Endodermal cell (in vitro differentiated cells): Measurements from ENCODE around the gene LAMC1. TPM values are rescaled to one million over a fixed set of nuclear protein-coding genes. Genes with fewer than 3 reads are reported as not detected.
A peak's percentile ranks its signal among the peaks of the same experiment; 100 is the strongest.

Experiments used
- DNase-seq: peaks from one replicate; pipeline ENCODE4 v3.0.0-alpha.2; 2017
- H3K27ac ChIP-seq: 2 replicates; pipeline ENCODE4 v1.5.1; 2013; ENCODE audit warnings: mild to moderate bottlenecking, low read depth, low read length, moderate library complexity
- H3K27me3 ChIP-seq: 2 replicates; pipeline ENCODE4 v1.6.1; 2013; ENCODE audit warnings: mild to moderate bottlenecking, low read length, moderate library complexity; ENCODE audit not compliant: insufficient read depth, control insufficient read depth, poor library complexity, severe bottlenecking
- H3K36me3 ChIP-seq: 2 replicates; pipeline ENCODE4 v1.7.0; 2013; ENCODE audit warnings: mild to moderate bottlenecking, low read length, moderate library complexity; ENCODE audit not compliant: control insufficient read depth, insufficient read depth
- H3K4me1 ChIP-seq: one replicate; pipeline ENCODE4 v1.7.0; 2013; ENCODE audit warnings: low read length; ENCODE audit not compliant: control insufficient read depth, insufficient read depth
- H3K4me3 ChIP-seq: 2 replicates; pipeline ENCODE4 v1.5.1; 2013; ENCODE audit warnings: mild to moderate bottlenecking, low read length, moderate library complexity
- H3K9ac ChIP-seq: 2 replicates; pipeline ENCODE4 v1.6.1; 2013; ENCODE audit warnings: mild to moderate bottlenecking, low read length, moderate library complexity; ENCODE audit not compliant: poor library complexity, severe bottlenecking; ENCODE audit errors: extremely low read depth
- H3K9me3 ChIP-seq: 2 replicates; pipeline ENCODE4 v1.6.1; 2013; ENCODE audit warnings: mild to moderate bottlenecking, low read length, moderate library complexity; ENCODE audit not compliant: control insufficient read depth
- H3K27ac Mint-ChIP-seq: 2 replicates; pipeline ENCODE4 v1.8.0; 2020; ENCODE audit warnings: mixed read lengths
- H3K27me3 Mint-ChIP-seq: 2 replicates; pipeline ENCODE4 v1.8.0; 2021; ENCODE audit warnings: mild to moderate bottlenecking, mixed read lengths; ENCODE audit not compliant: insufficient read depth
- H3K36me3 Mint-ChIP-seq: 2 replicates; pipeline ENCODE4 v1.8.0; 2020; ENCODE audit warnings: low read depth, mixed read lengths
- H3K4me1 Mint-ChIP-seq: 2 replicates; pipeline ENCODE4 v1.8.0; 2020; ENCODE audit warnings: mixed read lengths
- H3K4me3 Mint-ChIP-seq: 2 replicates; pipeline ENCODE4 v1.8.0; 2020; ENCODE audit warnings: mild to moderate bottlenecking, moderate library complexity, mixed read lengths
- H3K9me3 Mint-ChIP-seq: 2 replicates; pipeline ENCODE4 v1.8.0; 2020; ENCODE audit warnings: mild to moderate bottlenecking, mixed read lengths
- CTCF ChIP-seq: fragments of 200-600 bp; sonication (generic); conservative IDR thresholded peaks from 2 replicates; pipeline ENCODE4 v1.5.0; 2021; ENCODE audit warnings: antibody characterized with exemption, mild to moderate bottlenecking
- WGBS, 2 experiments: methylation state at CpG; one replicate each; pipeline versions ENCODE4 v1.1.5 to v1.1.7; 2013; ENCODE audit warnings: missing lambda C conversion rate in 2 of 2, mixed read lengths in 1 of 2; ENCODE audit not compliant: insufficient coverage in 1 of 2, insufficient read length in 1 of 2; 5-methylcytosine and 5-hydroxymethylcytosine counted together
- total RNA-seq, 2 donors: library from RNA; stranded (reverse); fragmentation: NEBNext Ultra II Directional in 1 of 2; extraction: Animal tissue kit (Norgen Biotek cat#: 25700) in 1 of 2; gene quantifications; 2 replicates in 1 of 2; 3 replicates in 1 of 2; pipeline ENCODE4 v1.2.1, GENCODE V29; 2021

Gene LAMC1
- total RNA-seq, 2 donors from 2014 or later: 47.9 to 58.8 TPM

- TF ChIP-seq CTCF: no peak
- DNase-seq: no peak
- no peaks in the 10 kb centered on the region for H3K36me3 Mint-ChIP-seq
- peaks cover 17% of the 10 kb centered on the region for H3K27me3 ChIP-seq
- H3K9me3 Mint-ChIP-seq: no peaks in the 10 kb centered on the region
- no peak overlapping the region for H3K27ac Mint-ChIP-seq
- H3K27me3 Mint-ChIP-seq: peaks cover 10% of the 10 kb centered on the region
- no peak overlapping the region for H3K27ac ChIP-seq
- H3K4me3 ChIP-seq: no peak overlapping the region
- 77% methylated on average over 3 of the region's 3 CpGs; no CpG with 5 or more reads in 1 of the 2 experiments for WGBS, 2 experiments
- H3K4me1 Mint-ChIP-seq: peaks cover 12% of the 10 kb centered on the region
- no peak overlapping the region for H3K4me3 Mint-ChIP-seq
- H3K9ac ChIP-seq: no peak overlapping the region
- H3K4me1 ChIP-seq: no peaks in the 10 kb centered on the region
- H3K36me3 ChIP-seq: no peaks in the 10 kb centered on the region
- no peaks in the 10 kb centered on the region for H3K9me3 ChIP-seq
These were observed 157.4 kb downstream of the LAMC1 start for GRCh38 chr1:183180634-183181056.

DNA sequence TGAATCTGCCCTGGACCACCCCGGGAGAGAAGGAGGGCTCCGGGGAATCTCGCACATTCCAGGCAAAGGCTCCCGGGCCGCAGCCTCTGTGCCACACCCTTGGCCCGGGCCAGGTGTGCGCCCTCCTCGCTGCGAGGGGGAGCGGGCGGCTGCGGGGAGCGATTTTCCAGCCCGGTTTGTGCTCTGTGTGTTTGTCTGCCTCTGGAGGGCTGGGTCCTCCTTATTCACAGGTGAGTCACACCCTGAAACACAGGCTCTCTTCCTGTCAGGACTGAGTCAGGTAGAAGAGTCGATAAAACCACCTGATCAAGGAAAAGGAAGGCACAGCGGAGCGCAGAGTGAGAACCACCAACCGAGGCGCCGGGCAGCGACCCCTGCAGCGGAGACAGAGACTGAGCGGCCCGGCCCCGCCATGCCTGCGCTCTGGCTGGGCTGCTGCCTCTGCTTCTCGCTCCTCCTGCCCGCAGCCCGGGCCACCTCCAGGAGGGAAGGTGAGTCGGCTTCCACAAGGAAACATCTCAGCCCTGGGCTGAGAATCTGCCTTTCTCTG, 162.8 kb downstream of the LAMC1 start, which contains the start of gene LAMC2:
Gene LAMC2, plus strand, starts transcription at position 324 of the 550 bp plus-strand sequence. Its CDS starts 89 bp downstream, at position 413.
- DNase-seq: peak; percentile 94
- Histone ChIP-seq H3K9me3 (no peaks in the 10 kb centered on the region), H3K27ac (no peak within 1 kb of the TSS), H3K36me3 (no peaks in the 10 kb centered on the region), H3K4me3 (peak within 1 kb of the TSS; percentile 78), H3K9ac (peak within 1 kb of the TSS; percentile 37), H3K4me1 (no peaks in the 10 kb centered on the region), H3K27me3 (peaks cover 57% of the 10 kb centered on the region)
- peak; percentile 77 for TF ChIP-seq CTCF
- WGBS, 2 experiments: 3 to 6% methylated on average over 12 to 30 of the region's 30 CpGs
- Mint-ChIP-seq H3K27ac (peak within 1 kb of the TSS; percentile 92), H3K27me3 (peaks cover 31% of the 10 kb centered on the region), H3K36me3 (no peaks in the 10 kb centered on the region), H3K4me3 (peak within 1 kb of the TSS; percentile 68), H3K4me1 (peaks cover 14% of the 10 kb centered on the region), H3K9me3 (no peaks in the 10 kb centered on the region)

- H3K27ac ChIP-seq: no peak overlapping the region
- no peak overlapping the region for H3K9ac ChIP-seq
- 81 to 89% methylated on average over 3 to 4 of the region's 4 CpGs for WGBS, 2 experiments
- no peak for TF ChIP-seq CTCF
- Mint-ChIP-seq H3K4me1 (peaks cover 14% of the 10 kb centered on the region), H3K27me3 (peaks cover 31% of the 10 kb centered on the region), H3K9me3 (no peaks in the 10 kb centered on the region), H3K27ac (no peak overlapping the region), H3K36me3 (no peaks in the 10 kb centered on the region), H3K4me3 (peak overlapping the region; percentile 68)
- H3K36me3 ChIP-seq: no peaks in the 10 kb centered on the region
- H3K4me3 ChIP-seq: peak overlapping the region; percentile 78
- no peaks in the 10 kb centered on the region for H3K9me3 ChIP-seq
- peaks cover 57% of the 10 kb centered on the region for H3K27me3 ChIP-seq
- H3K4me1 ChIP-seq: no peaks in the 10 kb centered on the region
- DNase-seq: no peak
These were observed 163.6 kb downstream of the LAMC1 start for GRCh38 chr1:183186841-183187240.
